ENCODE data around the gene GLT8D2. TPM values are rescaled to one million over a fixed set of nuclear protein-coding genes. Genes with fewer than 3 reads are reported as not detected.

The GLT8D2 gene
- total and polyA plus RNA-seq, 2 donors (not counting 3 experiments of a cell fraction or from before 2014, with no cell fraction given) = 1.7 to 2.6 TPM

- POLR2A ChIA-PET = no interaction called here
- Histone ChIP-seq H2AFZ (ENCODE audit: low read depth, low read length) (no peak overlapping the region), H3K27ac (ENCODE audit: insufficient read depth, low read depth, low read length) (no peak overlapping the region), H3K4me2 (ENCODE audit: insufficient read depth, low read length) (no peak overlapping the region), H3K36me3 (ENCODE audit: control insufficient read depth in 2 of 2, extremely low read depth in 1 of 2, insufficient read depth in 2 of 2, low read length in 2 of 2) (peaks cover 9 to 12% of the 10 kb centered on the region in 2 experiments), H3K4me1 (ENCODE audit: control insufficient read depth, extremely low read depth, insufficient read depth, low read length) (no peaks in the 10 kb centered on the region), H3K4me3 (replicated peaks in 1 of 3; ENCODE audit: insufficient read depth in 1 of 3, low read depth in 1 of 3, low read length in 3 of 3) (no peak overlapping the region), H3K9ac (replicated peaks; ENCODE audit: extremely low read depth, insufficient read depth, low read length) (no peak overlapping the region), H3K9me1 (replicated peaks; ENCODE audit: control insufficient read depth, extremely low read depth, insufficient read depth, low read length) (no peaks in the 10 kb centered on the region), H3K79me2 (ENCODE audit: control insufficient read depth, insufficient read depth, low read length) (peaks cover 73% of the 10 kb centered on the region), H3K9me3 (replicated peaks; ENCODE audit: control insufficient read depth, insufficient read depth, low read length) (no peaks in the 10 kb centered on the region), H4K20me1 (replicated peaks; ENCODE audit: control insufficient read depth, extremely low read depth, insufficient read depth, low read length) (peaks cover 2% of the 10 kb centered on the region), H3K27me3 (ENCODE audit: control insufficient read depth in 2 of 2, insufficient read depth in 2 of 2, low read length in 2 of 2) (no peaks in the 10 kb centered on the region)
- dilution Hi-C loops (cut with MboI; ENCODE audit: extremely low pct_ligation_motif_present, low sequenced_read_pairs) (no loop called here), intact Hi-C loops (cut with micrococcal nuclease) (no loop called here)
- BruUV-seq (replicated peaks) = no TSS peak
- CTCF ChIA-PET = no interaction called here
- no peak for DNase-seq (ENCODE audit: low read depth, low spot score)
- no peak for TF ChIP-seq MAX (IDR thresholded peaks at IDR 0.05; ENCODE audit: insufficient read depth, insufficient read length)
- no peak for TF ChIP-seq EZH2 (IDR thresholded peaks at IDR 0.05; ENCODE audit: borderline replicate concordance, low read depth, low read length, severe bottlenecking)
- TF ChIP-seq POLR2AphosphoS5 (IDR thresholded peaks at IDR 0.05; ENCODE audit: insufficient read depth, low read depth, low read length) = no peak
- no peak for TF ChIP-seq JUN (IDR thresholded peaks at IDR 0.05; ENCODE audit: borderline replicate concordance, insufficient read depth, insufficient read length, low read depth)
- no peak for TF ChIP-seq CTCF (IDR thresholded peaks at IDR 0.05; ENCODE audit: extremely low read depth in 1 of 2, insufficient read depth in 1 of 2, low read depth in 1 of 2, low read length in 2 of 2)
- TF ChIP-seq FOS (IDR thresholded peaks at IDR 0.05; ENCODE audit: borderline replicate concordance, insufficient read depth, low read length) = no peak
- no peak for TF ChIP-seq GATA2 (IDR thresholded peaks at IDR 0.05; ENCODE audit: insufficient read depth, insufficient read length, low read depth, low read length)
- TF ChIP-seq MYC (IDR thresholded peaks at IDR 0.05; ENCODE audit: low read depth, low read length) = no peak
- TF ChIP-seq POLR2A (IDR thresholded peaks at IDR 0.05; ENCODE audit: low read depth, low read length) = no peak
- FAIRE-seq = no peak
Measured at GRCh38 chr12:103975368-103975767, 74.6 kb downstream of the GLT8D2 start.

All from endothelial cell of umbilical vein (primary cell).